Testis (tissue), 2 donors: ENCODE results near the gene GK2.

ENCODE experiments used
- CTCF ChIP-seq, 3 experiments: fragments of 450-650 bp in 2 of 3; fragments of 200-600 bp in 1 of 3; sonication (generic) in 1 of 3; IDR thresholded peaks; one replicate each; pipeline ENCODE4 v1.5.1; 2016 to 2019; ENCODE audit warnings: antibody characterized with exemption in 3 of 3, mild to moderate bottlenecking in 2 of 3, moderate library complexity in 1 of 3
- POLR2A ChIP-seq: fragments of 450-650 bp; IDR thresholded peaks from one replicate; pipeline ENCODE4 v1.6.1; 2017; ENCODE audit warnings: antibody characterized with exemption, mild to moderate bottlenecking, moderate library complexity

- TF ChIP-seq CTCF (IDR thresholded peaks at IDR 0.05) (no peak), POLR2A (no peak)
These were observed 45.4 kb downstream of the GK2 start for GRCh38 chr4:79362626-79363025.
